Jurkat, Clone E6-1 (cell line): Measurements from ENCODE around the gene TM9SF4.

Source experiments
- DNase-seq: peaks from one replicate; pipeline ENCODE4 v3.0.0-alpha.2; 2011; ENCODE audit warnings: low read depth, low spot score
- H3K4me3 ChIP-seq: 2 replicates; pipeline ENCODE4 v1.5.1; 2011; ENCODE audit warnings: mild to moderate bottlenecking, low read length, control low read depth, moderate library complexity

Gene TM9SF4

DNA sequence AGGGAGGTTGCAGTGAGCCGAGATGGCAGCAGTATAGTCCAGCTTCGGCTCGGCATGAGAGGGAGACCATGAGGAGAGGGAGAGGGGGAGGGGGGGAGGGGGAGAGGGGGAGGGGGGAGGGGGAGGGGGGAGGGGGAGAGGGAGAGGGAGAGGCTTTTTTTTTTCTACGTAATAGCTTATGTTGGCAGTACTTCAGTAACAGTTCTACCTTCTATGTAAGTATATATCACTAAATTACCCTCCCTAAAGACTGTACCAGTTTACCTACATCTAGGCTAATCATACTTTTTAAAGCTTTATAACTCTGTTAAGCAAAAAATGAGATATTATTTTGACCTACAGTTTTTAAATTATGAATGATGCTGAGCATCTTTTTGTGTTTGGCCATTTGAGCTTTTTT is 13.6 kb downstream of the TM9SF4 start:
- no peak for DNase-seq
- no peak overlapping the region for H3K4me3 ChIP-seq

DNA sequence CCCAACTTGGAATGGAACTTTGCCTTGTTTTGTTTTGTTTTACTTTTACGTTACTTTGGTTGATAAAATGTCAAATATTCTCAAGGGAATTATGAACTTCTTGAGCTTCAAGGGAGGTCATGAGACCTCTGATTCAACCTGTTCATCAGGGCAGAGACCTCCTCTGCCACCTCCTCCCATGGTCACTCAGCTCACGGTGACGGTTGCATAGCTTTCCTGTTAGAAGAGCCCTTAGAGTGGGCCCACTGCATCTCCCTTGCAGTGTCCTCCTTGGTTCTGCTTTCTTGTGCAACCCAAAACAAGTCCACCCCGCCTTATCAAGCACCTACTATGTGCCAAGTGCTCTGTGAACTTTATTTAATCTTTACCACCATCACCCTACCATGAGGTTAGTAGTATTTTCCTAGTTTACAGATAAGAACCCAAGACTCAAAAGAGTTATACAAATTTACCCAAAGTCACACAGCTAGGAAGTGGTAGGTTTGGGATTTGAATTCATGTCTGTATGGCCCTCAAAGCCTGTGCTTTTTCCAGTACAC is 15.5 kb downstream of the TM9SF4 start:
- no peak overlapping the region for H3K4me3 ChIP-seq
- no peak for DNase-seq

DNA sequence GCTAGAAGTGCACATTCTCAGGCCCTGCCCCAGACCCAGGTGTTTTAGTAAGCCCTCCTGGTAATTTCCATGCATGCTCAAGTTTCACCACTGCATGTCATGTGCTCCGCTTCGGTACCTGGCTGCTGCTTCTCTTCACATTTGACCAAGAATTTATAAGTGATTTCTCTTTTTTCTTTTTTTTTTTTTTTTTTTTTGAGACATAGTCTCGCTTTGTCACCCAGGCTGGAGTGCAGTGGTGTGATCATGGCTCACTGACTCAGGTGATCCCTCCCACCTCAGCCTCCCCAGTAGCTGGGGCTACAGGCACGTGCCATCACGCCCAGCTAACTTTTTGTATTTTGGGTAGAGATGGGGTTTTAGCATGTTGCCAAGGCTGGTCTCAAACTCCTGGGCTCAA is 16.0 kb downstream of the TM9SF4 start:
- no peak overlapping the region for H3K4me3 ChIP-seq
- DNase-seq: no peak

DNA sequence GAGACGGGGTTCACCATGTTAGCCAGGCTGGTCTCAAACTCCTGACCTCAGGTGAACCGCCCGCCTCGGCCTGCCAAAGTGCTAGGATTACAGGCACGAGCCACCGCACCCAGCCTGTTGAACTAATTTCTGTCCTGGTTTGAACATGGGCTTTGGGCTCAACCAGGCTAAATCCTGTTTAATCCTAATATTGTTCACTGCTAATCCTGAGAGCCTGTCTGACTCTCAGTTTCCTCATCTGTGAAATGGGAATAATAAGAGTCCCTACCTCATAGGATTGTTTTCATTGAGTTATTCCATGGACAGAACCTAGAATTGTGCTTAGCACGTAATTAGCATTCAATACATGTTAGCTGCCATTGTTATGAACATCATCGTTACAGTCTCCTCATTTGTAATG is 17.4 kb downstream of the TM9SF4 start:
- no peak overlapping the region for H3K4me3 ChIP-seq
- no peak for DNase-seq

DNA sequence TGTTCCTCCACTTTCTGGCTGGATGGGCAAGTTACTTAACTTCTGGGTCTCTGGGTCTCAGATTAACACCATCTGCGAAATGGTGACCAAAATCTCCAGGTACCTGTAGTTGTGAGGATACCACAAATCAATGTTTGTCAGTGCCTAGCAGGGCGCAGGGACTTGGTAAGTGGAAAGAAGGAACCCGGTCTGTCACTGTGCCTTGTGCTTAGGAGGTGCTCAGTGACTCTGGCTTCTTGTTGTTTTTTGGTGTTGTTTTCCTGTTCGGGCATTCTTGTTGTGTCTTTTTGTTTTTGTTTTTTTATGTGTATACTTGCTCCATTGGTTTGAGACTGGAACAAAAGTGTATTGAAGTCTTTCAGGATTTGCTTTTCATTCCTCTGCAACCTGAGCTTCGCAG is 17.8 kb downstream of the TM9SF4 start:
- no peak overlapping the region for H3K4me3 ChIP-seq
- DNase-seq: no peak

DNA sequence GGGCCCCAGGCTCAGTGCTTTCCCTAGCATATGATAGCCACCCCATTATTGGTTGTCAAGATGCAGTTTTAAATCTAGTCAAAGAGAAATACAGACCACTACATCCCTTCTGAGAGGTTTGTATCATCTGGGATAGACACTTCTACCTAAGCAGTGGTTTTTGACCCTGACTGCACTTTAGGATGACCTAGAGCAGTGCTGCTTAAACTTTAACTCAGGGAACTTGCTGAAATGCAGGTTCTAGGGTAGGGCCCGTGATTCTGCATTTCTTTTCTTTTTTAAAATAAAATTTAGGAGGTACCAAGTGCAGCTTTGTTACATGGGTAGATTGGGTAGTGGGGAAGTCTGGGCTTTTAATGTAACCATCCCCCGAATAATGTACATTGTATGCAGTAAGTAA is 18.7 kb downstream of the TM9SF4 start:
- H3K4me3 ChIP-seq: no peak overlapping the region
- DNase-seq: no peak

DNA sequence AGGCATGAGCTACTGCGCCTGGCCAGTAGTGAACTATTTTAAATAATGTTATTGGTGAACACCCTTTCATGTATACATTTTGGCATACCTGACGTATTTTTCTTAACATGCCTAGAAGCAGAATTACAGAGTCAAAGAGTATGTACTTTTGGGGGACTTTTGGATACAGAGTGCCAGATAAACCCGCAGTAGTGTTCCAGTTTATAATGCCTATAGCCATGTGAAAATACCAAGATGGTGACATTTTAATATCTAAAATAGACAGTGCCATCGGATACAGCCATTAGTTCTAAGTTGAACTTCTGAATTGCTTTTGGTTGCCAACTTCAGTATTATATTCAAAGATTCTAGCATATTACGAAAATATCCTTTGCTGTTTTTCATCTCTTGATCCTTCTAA is 20.3 kb downstream of the TM9SF4 start:
- no peak overlapping the region for H3K4me3 ChIP-seq
- no peak for DNase-seq

DNA sequence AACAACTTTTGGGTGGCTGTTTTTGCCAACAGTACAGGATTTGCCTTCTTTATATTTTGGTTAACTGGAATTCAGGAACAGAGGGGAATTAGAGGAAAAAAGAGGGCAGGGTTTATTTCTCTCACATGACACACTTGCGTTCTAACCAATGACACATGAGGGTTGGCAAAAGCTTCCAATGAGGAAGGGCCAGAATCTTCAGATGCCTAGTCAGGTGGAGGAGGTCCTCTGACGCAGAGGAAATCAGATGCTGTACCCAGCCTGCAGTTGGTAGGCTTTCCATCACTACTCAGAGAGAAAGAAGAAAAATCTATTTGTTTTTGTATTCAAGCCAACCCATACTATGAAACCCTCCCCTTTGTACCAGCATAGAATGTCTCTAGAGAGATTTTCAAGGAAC is 20.8 kb downstream of the TM9SF4 start:
- no peak for DNase-seq

DNA sequence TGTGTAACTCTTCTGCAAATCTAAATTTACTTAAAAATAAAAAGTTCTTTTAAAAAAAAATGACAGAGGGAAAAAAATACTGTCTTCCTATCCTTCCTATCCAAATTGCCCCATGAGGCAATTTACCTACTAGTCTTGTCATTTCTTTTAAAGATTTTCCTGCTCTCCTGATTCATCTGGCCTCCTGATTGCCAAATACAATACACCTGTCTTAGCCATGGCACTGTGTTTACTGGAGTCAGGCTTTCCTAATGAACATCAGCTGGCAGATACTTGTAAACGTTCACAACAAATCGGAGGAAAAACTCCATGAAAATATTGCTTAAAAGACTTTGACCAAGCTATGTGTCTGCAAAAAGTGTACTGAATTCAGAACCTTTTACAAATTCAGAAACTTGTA is 21.5 kb downstream of the TM9SF4 start:
- DNase-seq: no peak
- H3K4me3 ChIP-seq: no peak overlapping the region

More for the DNA sequence above, 20.8 kb downstream of the TM9SF4 start:
- H3K4me3 ChIP-seq: no peak overlapping the region

DNA sequence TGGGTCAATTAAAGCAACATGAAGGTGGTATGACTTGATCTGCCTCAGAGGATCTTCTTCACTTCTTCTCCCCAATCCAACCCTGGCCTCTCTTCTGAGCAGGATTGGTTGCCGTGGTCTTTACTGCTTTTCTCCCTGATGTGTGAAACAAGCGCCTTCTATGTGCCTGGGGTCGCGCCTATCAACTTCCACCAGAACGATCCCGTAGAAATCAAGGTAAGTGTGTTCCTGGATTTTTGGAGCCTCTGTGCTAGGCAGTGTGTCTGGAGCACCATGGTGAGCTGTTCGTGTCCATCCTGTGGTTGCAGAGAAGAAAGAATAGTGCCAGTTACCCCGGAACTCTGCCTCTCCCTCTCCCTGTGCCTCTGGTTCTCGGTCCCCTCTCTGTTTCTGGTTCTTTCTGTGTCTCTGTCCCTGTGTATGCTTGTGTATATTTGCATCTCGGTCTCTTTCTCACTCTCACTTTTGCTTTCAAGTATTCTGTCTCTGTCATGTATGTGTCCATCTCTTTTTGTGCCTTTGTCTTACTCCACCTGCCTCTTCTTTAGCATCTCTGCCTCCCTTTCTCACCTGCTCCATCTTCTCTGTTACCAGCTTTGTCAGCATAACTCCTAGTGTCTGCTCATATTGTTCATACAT is 23.5 kb downstream of the TM9SF4 start:
- no peak overlapping the region for H3K4me3 ChIP-seq
- DNase-seq: no peak

DNA sequence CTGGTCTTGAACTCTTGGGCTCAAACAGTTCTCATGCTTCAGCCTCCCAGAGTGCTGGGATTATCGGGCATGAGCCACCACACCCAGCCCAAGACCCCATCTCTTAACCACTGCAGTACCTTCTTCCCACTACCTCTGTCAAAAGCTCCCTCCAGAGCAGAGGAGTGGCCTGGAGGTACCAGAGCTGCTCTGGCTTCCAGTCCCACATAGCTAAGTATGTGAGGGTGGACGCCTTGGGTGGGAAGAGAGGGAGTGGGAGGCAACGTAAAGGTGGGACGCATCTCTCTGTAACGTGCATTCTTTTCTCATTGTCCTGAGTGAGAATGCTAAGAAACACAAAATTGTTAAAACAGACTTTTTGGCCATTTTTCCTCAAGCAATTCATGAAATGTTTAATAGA is 24.5 kb downstream of the TM9SF4 start:
- no peak for DNase-seq
- H3K4me3 ChIP-seq: no peak overlapping the region

DNA sequence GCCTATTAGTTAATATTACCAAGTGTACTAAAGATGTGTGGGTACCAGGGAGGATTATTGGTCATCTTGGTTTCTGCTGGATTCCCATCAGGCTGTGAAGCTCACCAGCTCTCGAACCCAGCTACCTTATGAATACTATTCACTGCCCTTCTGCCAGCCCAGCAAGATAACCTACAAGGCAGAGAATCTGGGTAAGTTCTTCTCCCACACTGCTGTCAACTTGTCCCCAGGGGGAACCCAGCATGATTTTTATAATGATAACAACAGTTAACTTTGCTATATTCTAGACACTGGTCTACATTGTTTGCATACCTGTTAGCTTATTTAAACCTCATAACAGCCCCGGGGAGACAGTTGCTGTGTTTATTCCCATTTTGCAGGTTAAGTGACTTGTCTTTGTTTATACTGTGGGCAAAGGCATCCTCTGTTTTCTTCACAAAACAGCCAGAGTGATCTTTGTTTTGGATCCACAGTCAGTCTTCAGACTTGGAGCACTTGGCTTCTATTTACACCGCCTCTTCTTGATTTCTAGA is 26.5 kb downstream of the TM9SF4 start:
- no peak for DNase-seq
- H3K4me3 ChIP-seq: no peak overlapping the region

DNA sequence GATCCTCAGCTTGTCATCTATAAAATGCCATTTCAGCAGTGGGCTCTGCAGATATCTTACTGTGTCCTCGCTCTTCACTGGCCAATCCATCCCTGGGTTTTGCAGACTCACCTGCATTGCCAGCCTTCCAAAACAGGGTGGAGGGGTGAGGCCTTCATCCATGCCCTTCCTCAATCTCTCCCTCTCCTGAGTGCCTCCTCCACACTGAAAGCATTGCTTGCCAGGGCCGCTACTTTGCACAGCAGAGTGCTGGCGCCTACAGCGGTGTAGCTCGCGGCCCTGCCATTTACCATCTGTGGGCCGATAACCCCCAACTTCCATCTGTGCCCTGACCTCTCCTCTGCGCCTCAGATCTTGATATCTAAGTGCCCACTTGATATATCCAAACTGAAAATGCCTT is 29.4 kb downstream of the TM9SF4 start:
- no peak for DNase-seq
- H3K4me3 ChIP-seq: no peak overlapping the region

DNA sequence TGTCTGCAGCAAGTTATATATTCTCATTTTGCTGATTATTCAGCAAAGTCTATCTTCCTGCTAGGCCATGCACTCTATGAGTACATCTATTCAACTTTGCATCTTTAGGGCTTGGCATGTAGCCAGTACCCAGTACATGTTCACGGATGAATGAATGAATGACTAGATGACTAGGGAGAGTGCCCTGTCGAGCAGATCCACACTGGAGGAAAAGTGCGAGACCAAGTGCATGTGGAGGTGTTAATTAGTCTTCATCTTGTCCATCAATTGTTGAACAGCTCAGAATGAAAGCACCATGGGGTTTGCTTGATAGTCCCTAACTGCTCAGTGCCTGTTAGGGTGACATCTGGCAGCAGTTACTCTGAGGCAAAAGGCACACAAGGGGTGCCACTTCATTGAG is 30.4 kb downstream of the TM9SF4 start:
- DNase-seq: no peak
- no peak overlapping the region for H3K4me3 ChIP-seq

DNA sequence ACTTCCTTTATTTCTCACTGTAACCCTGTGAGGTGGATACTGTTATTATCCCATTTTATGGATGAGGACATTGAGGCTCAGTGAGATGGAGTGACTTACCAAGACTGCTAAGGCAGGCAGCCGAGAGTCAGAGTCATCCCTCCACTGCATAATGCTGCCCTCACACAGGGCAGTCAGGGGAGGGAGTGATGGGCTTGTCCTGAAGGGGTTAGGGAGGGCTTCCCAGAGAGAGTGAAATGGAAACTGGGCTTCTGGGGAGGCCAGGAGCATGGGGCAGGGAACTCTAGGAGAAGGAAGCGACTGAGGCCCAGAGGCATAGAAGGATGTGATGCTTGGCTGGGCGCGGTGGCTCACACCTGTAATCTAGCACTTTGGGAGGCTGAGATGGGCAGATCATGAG is 31.1 kb downstream of the TM9SF4 start:
- H3K4me3 ChIP-seq: no peak overlapping the region
- DNase-seq: no peak

DNA sequence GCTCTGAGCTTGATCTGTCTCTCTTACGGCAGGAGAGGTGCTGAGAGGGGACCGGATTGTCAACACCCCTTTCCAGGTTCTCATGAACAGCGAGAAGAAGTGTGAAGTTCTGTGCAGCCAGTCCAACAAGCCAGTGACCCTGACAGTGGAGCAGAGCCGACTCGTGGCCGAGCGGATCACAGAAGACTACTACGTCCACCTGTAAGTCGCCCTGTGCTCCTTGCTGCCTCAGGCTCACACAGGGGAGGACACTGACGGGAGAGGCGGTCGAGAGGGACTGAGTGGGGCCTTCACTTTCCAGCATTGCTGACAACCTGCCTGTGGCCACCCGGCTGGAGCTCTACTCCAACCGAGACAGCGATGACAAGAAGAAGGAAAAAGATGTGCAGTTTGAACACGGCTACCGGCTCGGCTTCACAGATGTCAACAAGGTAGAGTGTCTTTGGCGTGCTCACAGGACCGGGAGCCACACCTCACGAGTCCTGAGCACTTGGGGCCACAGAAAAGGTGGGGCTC is 32.0 kb downstream of the TM9SF4 start:
- no peak overlapping the region for H3K4me3 ChIP-seq
- no peak for DNase-seq

DNA sequence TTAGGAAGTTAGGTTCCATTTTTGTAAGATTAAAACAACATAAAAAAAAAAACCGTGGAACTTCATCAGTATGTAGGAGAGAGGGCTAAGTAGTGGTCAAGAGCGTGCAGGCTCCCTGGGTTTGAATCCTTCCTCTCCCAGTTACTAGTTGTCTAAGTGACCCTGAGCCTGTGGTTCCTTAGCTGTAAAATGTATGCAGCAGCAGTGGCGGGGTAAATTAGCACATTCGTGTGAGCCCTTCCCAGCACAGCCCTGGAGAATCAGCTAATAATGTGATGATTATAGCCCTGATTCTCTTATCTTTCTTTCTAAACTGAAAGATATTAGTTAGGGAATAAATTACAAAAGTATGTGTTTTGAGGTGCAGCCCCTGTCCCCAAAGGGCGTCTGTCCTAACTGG is 32.6 kb downstream of the TM9SF4 start:
- no peak overlapping the region for H3K4me3 ChIP-seq
- DNase-seq: no peak

DNA sequence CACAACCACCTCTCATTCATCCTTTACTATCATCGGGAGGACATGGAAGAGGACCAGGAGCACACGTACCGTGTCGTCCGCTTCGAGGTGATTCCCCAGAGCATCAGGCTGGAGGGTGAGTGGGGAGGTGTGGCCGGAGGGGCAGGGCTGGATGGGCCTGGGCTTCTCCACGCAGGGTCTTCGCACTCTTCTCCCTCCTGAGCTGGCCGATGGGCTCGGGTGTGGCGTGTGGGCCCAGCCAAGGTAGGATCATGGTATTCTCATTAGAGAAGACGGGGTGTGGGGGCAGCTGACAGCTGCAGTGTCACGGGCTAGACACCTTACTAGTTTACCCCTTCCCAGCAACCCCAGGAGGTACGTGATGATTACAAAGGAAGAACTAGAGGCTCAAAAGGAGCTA is 33.5 kb downstream of the TM9SF4 start:
- DNase-seq: no peak
- H3K4me3 ChIP-seq: no peak overlapping the region

DNA sequence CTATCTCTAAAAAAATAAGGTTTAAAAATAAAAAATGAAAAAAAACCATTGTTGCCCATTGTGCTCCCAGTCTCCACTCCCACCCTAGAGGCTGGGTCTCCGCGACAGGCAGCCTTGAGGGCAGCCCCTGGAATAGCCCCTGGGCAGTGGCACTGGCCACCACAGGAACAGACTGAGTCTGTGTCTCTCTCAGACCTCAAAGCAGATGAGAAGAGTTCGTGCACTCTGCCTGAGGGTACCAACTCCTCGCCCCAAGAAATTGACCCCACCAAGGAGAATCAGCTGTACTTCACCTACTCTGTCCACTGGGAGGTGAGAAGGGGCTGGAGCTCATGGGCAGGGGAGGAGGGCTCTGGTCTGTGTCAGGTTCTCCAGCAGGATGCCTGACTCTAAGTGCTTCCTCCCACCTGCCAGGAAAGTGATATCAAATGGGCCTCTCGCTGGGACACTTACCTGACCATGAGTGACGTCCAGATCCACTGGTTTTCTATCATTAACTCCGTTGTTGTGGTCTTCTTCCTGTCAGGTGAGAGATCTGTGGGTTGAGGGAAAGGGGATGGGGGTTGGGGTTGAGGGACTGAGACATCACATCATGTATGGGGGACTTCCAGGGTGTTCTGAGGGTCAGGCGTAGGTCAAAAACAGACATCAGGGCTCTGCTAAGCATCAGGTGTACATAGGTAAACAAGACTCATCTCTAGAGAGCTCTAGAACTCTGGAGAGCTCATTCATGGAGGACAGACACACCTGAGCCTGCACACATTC is 35.6 kb downstream of the TM9SF4 start:
- no peak for DNase-seq
- no peak overlapping the region for H3K4me3 ChIP-seq

DNA sequence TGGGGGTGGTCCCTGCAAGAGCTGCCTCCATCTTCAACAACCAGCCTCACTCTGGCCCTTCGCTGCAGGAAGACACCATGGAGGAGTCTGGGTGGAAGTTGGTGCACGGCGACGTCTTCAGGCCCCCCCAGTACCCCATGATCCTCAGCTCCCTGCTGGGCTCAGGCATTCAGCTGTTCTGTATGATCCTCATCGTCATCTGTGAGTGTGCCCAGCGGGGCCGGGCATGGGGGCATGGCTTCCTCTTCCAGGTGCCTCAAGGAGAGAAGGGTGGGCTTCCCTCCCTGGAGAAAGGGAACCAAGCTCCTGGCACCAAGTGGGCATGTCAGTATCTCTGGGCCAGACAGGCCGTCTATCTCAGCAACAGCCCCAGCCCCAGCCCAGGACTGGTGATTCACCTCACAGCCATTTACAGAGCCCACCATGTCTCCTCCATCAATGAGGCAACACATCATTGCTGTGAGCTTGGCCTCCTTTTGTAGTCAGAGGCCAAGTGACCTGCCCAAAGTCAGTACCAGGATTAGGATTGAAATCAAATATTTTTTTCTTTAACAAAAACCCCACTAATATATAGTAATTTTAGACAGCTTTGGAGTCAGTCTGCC is 40.2 kb downstream of the TM9SF4 start:
- no peak overlapping the region for H3K4me3 ChIP-seq
- DNase-seq: no peak
